Endodermal cell (in vitro differentiated cells): Measurements from ENCODE around the gene TMPRSS2. TPM values are rescaled to one million over a fixed set of nuclear protein-coding genes. Genes with fewer than 3 reads are reported as not detected.

Experiments
- DNase-seq: peaks from one replicate; pipeline ENCODE4 v3.0.0-alpha.2; 2017
- H3K27ac ChIP-seq: 2 replicates; pipeline ENCODE4 v1.5.1; 2013; ENCODE audit warnings: mild to moderate bottlenecking, low read depth, low read length, moderate library complexity
- H3K27me3 ChIP-seq: 2 replicates; pipeline ENCODE4 v1.6.1; 2013; ENCODE audit warnings: mild to moderate bottlenecking, low read length, moderate library complexity; ENCODE audit not compliant: insufficient read depth, control insufficient read depth, poor library complexity, severe bottlenecking
- H3K36me3 ChIP-seq: 2 replicates; pipeline ENCODE4 v1.7.0; 2013; ENCODE audit warnings: mild to moderate bottlenecking, low read length, moderate library complexity; ENCODE audit not compliant: control insufficient read depth, insufficient read depth
- H3K4me1 ChIP-seq: one replicate; pipeline ENCODE4 v1.7.0; 2013; ENCODE audit warnings: low read length; ENCODE audit not compliant: control insufficient read depth, insufficient read depth
- H3K4me3 ChIP-seq: 2 replicates; pipeline ENCODE4 v1.5.1; 2013; ENCODE audit warnings: mild to moderate bottlenecking, low read length, moderate library complexity
- H3K9ac ChIP-seq: 2 replicates; pipeline ENCODE4 v1.6.1; 2013; ENCODE audit warnings: mild to moderate bottlenecking, low read length, moderate library complexity; ENCODE audit not compliant: poor library complexity, severe bottlenecking; ENCODE audit errors: extremely low read depth
- H3K9me3 ChIP-seq: 2 replicates; pipeline ENCODE4 v1.6.1; 2013; ENCODE audit warnings: mild to moderate bottlenecking, low read length, moderate library complexity; ENCODE audit not compliant: control insufficient read depth
- H3K27ac Mint-ChIP-seq: 2 replicates; pipeline ENCODE4 v1.8.0; 2020; ENCODE audit warnings: mixed read lengths
- H3K27me3 Mint-ChIP-seq: 2 replicates; pipeline ENCODE4 v1.8.0; 2021; ENCODE audit warnings: mild to moderate bottlenecking, mixed read lengths; ENCODE audit not compliant: insufficient read depth
- H3K36me3 Mint-ChIP-seq: 2 replicates; pipeline ENCODE4 v1.8.0; 2020; ENCODE audit warnings: low read depth, mixed read lengths
- H3K4me1 Mint-ChIP-seq: 2 replicates; pipeline ENCODE4 v1.8.0; 2020; ENCODE audit warnings: mixed read lengths
- H3K4me3 Mint-ChIP-seq: 2 replicates; pipeline ENCODE4 v1.8.0; 2020; ENCODE audit warnings: mild to moderate bottlenecking, moderate library complexity, mixed read lengths
- H3K9me3 Mint-ChIP-seq: 2 replicates; pipeline ENCODE4 v1.8.0; 2020; ENCODE audit warnings: mild to moderate bottlenecking, mixed read lengths
- WGBS, 2 experiments: methylation state at CpG; one replicate each; pipeline versions ENCODE4 v1.1.5 to v1.1.7; 2013; ENCODE audit warnings: missing lambda C conversion rate in 2 of 2, mixed read lengths in 1 of 2; ENCODE audit not compliant: insufficient coverage in 1 of 2, insufficient read length in 1 of 2; 5-methylcytosine and 5-hydroxymethylcytosine counted together
- total RNA-seq, 2 donors: library from RNA; stranded (reverse); fragmentation: NEBNext Ultra II Directional in 1 of 2; extraction: Animal tissue kit (Norgen Biotek cat#: 25700) in 1 of 2; gene quantifications; 2 replicates in 1 of 2; 3 replicates in 1 of 2; pipeline ENCODE4 v1.2.1, GENCODE V29; 2021
- TF ChIP-seq, protein P1 (sequence below): fragments of 200-600 bp; sonication (generic); conservative IDR thresholded peaks from 2 replicates; pipeline ENCODE4 v1.5.0; 2021; ENCODE audit warnings: antibody characterized with exemption, mild to moderate bottlenecking

The TMPRSS2 gene
- total RNA-seq, 2 donors from 2014 or later, result 17.6 to 19.2 TPM

DNA sequence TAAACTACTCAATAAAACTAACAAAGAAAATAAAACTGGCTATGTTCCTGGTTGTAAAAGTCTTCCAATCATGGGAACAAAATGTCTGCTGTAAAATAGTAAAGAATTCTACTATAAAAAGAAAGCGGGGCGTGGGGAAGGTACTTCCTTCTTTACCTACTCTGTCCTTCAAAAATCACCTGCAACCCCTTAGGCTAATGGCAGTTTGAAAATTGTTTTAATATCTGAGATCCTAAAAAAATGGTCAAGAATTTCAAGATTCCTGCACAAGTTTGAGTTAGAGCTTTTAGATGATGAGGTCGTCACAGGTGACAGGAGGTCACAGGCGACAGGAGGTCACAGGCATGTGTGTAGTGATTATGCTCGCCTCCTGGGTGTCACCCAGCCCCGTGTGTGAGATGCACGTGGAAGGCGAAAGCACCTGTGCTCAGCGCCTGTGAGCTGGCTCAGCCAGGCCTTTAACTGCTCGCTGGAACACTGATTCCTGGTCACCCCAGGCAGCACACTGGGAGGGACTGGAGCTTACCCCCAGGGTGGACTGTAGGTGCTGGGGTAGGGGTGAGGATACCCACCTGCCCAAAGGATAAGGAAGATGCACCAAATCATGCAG is 18.6 kb upstream of the TMPRSS2 start:
- no peak overlapping the region for H3K27ac ChIP-seq
- peaks cover 2% of the 10 kb centered on the region for H3K4me1 Mint-ChIP-seq
- H3K4me3 ChIP-seq, result no peak overlapping the region
- no peaks in the 10 kb centered on the region for H3K9me3 Mint-ChIP-seq
- H3K4me3 Mint-ChIP-seq, result no peak overlapping the region
- TF ChIP-seq, protein P1, sequence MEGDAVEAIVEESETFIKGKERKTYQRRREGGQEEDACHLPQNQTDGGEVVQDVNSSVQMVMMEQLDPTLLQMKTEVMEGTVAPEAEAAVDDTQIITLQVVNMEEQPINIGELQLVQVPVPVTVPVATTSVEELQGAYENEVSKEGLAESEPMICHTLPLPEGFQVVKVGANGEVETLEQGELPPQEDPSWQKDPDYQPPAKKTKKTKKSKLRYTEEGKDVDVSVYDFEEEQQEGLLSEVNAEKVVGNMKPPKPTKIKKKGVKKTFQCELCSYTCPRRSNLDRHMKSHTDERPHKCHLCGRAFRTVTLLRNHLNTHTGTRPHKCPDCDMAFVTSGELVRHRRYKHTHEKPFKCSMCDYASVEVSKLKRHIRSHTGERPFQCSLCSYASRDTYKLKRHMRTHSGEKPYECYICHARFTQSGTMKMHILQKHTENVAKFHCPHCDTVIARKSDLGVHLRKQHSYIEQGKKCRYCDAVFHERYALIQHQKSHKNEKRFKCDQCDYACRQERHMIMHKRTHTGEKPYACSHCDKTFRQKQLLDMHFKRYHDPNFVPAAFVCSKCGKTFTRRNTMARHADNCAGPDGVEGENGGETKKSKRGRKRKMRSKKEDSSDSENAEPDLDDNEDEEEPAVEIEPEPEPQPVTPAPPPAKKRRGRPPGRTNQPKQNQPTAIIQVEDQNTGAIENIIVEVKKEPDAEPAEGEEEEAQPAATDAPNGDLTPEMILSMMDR, result no peak
- no peak overlapping the region for H3K27ac Mint-ChIP-seq
- H3K9me3 ChIP-seq, result no peaks in the 10 kb centered on the region
- WGBS, 2 experiments, result 75 to 89% methylated on average over 2 to 8 of the region's 10 CpGs
- H3K4me1 ChIP-seq, result peaks cover 3% of the 10 kb centered on the region
- peaks cover 3% of the 10 kb centered on the region for H3K27me3 Mint-ChIP-seq
- H3K36me3 ChIP-seq, result no peaks in the 10 kb centered on the region
- H3K9ac ChIP-seq, result no peak overlapping the region
- no peak for DNase-seq
- H3K36me3 Mint-ChIP-seq, result no peaks in the 10 kb centered on the region
- H3K27me3 ChIP-seq, result no peaks in the 10 kb centered on the region

DNA sequence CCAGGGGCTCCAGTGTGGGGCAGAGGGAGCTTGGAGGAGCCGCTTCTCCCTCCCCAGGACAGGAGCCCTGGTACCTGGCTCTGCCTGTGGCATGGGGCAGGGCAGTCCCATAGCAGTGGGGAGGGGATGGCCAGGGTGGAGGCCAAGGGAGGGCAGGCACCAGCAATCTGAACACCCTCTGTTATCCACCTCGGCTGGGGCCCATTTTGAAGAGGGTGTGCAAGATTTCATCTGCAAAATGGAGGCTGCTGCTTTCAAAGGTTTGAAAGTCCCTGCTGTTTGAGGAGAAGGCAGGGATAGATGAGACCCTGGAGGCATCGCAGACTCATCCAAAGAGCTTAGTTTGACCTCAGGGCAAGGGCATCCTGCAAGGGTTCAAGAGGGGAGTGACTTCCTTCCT is 15.2 kb upstream of the TMPRSS2 start:
- 85 to 96% methylated on average over 2 to 3 of the region's 3 CpGs for WGBS, 2 experiments
- no peak overlapping the region for H3K4me3 ChIP-seq
- H3K9ac ChIP-seq, result no peak overlapping the region
- Mint-ChIP-seq H3K27me3 (peaks cover 8% of the 10 kb centered on the region), H3K9me3 (peaks cover 5% of the 10 kb centered on the region), H3K4me1 (no peaks in the 10 kb centered on the region), H3K27ac (no peak overlapping the region), H3K4me3 (no peak overlapping the region), H3K36me3 (no peaks in the 10 kb centered on the region)
- no peaks in the 10 kb centered on the region for H3K9me3 ChIP-seq
- TF ChIP-seq, protein P1, result no peak
- H3K4me1 ChIP-seq, result no peaks in the 10 kb centered on the region
- DNase-seq, result no peak
- H3K27ac ChIP-seq, result no peak overlapping the region
- H3K36me3 ChIP-seq, result no peaks in the 10 kb centered on the region
- no peaks in the 10 kb centered on the region for H3K27me3 ChIP-seq

DNA sequence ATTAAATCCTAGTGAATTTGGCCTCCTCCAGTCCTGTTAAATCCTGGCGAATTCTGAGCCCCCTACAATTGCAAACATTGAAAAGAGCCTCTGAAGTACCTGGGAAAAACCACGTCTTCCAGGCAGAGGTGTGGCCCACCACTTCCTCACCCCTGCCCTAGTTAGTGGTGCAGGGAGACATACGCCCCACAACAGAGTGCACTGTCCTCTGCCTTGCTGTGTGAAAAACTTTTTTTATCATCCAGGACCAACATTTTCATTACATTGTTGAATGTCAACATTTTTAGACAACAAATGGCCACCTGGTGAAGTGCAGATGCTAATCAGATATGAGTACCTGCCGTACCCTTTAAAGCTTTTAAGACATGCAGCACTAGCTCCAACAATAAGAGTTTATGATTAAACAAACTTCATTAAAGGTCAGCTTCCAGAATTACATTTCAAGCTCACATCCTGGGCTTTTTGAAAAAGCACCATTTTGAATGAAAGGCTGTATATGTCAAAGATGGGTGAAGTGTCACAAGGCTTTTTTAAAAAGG is 13.6 kb upstream of the TMPRSS2 start:
- H3K4me3 ChIP-seq, result no peak overlapping the region
- no peak overlapping the region for H3K27ac ChIP-seq
- H3K9me3 ChIP-seq, result peaks cover 3% of the 10 kb centered on the region
- no peaks in the 10 kb centered on the region for H3K27me3 ChIP-seq
- Mint-ChIP-seq H3K27ac (no peak overlapping the region), H3K4me3 (no peak overlapping the region), H3K9me3 (peaks cover 8% of the 10 kb centered on the region), H3K27me3 (peaks cover 8% of the 10 kb centered on the region), H3K36me3 (no peaks in the 10 kb centered on the region), H3K4me1 (no peaks in the 10 kb centered on the region)
- H3K4me1 ChIP-seq, result no peaks in the 10 kb centered on the region
- TF ChIP-seq, protein P1, result no peak
- H3K9ac ChIP-seq, result no peak overlapping the region
- DNase-seq, result no peak
- H3K36me3 ChIP-seq, result no peaks in the 10 kb centered on the region
- WGBS, 2 experiments, result 81 to 100% methylated on average over 1 to 4 of the region's 4 CpGs
